GM10266 (cell line): Measurements from ENCODE around the gene OAT.

Experiments used
- DNase-seq: peaks from one replicate; pipeline ENCODE4 v3.0.0; 2012; ENCODE audit errors: extremely low spot score
- TF ChIP-seq, protein P1 (sequence below): IDR thresholded peaks from 2 replicates; pipeline ENCODE4 v1.5.1; 2012; ENCODE audit warnings: mild to moderate bottlenecking, low read depth; ENCODE audit not compliant: control insufficient read depth, insufficient read depth; ENCODE audit errors: missing control alignments

Gene OAT

DNA sequence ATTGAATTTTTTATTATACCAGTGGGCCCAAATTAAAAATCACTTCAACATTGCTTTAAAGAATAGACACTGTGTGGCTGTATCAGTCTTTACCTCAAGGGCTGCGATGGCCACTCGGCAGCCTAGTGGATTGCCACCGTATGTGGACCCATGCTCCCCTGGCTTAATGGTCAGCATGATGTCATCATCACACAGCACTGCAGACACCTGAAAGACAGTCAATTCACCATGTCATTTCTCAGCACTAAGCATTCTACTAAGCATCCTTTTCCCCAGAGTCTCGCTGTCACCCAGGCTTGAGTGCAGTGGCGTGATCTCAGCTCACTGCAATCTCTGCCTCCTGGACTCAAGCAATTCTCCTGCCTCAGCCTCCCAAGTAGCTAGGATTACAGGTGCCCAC, 17.1 kb downstream of the OAT start:
- TF ChIP-seq, protein P1, sequence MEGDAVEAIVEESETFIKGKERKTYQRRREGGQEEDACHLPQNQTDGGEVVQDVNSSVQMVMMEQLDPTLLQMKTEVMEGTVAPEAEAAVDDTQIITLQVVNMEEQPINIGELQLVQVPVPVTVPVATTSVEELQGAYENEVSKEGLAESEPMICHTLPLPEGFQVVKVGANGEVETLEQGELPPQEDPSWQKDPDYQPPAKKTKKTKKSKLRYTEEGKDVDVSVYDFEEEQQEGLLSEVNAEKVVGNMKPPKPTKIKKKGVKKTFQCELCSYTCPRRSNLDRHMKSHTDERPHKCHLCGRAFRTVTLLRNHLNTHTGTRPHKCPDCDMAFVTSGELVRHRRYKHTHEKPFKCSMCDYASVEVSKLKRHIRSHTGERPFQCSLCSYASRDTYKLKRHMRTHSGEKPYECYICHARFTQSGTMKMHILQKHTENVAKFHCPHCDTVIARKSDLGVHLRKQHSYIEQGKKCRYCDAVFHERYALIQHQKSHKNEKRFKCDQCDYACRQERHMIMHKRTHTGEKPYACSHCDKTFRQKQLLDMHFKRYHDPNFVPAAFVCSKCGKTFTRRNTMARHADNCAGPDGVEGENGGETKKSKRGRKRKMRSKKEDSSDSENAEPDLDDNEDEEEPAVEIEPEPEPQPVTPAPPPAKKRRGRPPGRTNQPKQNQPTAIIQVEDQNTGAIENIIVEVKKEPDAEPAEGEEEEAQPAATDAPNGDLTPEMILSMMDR, result no peak
- no peak for DNase-seq

DNA sequence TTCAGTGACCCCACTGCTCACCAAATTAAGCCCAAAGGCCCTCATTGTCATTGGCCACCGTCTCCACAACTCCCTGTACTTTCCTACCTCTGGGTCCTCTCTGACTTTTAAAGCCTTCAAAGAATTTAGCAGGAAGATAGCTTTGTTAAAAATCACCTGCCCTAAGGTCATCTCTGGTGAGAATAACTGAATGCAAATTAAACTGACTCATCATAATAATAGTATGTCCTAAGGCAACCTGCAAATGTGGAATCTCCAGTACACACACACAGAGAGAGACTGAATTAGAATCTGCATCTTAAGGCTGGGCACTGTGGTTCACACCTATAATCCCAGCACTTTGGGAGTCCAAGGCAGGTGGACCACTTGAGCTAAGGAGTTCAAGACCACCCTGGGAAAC, 24.1 kb downstream of the OAT start:
- TF ChIP-seq, protein P1, result no peak
- DNase-seq, result no peak

DNA sequence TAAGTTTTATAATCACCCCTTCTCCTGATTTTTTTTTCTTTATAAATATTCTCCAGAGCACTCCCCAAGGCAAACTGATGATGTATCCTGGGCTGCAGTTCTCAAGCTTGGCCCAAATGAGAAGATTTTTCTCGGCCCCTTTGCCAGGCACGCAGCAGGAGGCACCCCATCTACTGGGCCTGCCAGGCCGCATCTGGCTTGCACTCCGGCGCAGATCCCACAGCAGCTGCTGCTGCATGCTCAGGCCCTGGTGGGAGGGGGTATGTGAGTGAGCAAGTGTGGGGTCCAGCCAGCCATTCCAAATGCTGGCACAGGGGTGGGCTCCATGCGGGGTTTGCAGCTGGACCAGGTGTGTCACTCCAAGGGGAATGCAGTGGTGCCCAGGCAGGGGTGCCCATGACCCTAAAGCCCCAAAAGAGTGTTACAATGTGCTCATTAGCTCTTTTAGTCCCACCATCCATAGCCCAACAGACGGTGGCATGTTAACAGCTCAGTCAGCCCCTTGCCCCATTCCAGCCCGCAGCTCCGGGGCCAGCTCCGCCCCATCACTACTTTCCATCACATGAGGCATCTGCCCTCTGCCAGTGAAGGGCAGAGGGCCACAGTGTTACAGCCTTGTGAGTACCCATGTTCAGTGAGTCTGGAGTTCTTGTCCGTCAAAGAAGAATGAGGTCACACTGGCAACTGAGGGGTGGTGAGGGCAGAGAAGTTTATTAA, 25.9 kb downstream of the OAT start:
- DNase-seq, result no peak
- TF ChIP-seq, protein P1, result no peak

DNA sequence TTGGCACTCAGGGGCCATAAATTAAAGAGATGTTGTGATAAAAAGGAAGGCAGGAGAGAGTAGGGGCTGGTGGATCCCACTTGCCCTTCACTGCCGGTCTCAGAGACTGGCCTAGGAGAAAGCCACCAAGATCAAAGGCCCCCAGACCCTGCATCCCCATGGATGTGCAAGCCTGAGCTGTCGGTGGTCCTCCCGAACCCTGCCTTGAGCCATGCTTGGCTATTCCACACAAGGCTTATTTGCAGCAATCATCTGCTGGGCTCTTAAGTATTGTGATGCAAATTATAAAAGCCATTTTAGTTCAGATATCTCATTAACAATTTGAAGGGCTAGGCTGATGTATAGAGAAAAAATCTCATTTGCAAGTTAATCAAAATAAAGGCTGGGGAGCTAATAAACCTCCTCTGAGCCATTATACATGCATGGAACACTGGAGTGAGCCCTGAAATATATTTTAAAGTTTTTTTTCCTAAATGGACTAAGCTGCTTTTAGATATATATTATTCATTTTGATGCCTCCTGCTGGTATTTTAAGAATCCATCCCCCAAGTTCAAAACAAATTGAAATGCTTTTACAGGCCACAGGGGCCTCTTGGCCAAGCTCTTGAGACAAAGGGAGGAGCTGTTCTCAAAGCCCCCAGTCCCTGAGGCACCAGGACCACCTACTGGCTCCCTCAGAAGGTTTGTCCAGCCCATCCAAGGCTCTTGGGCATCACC, 28.1 kb downstream of the OAT start:
- TF ChIP-seq, protein P1, result no peak
- DNase-seq, result no peak

DNA sequence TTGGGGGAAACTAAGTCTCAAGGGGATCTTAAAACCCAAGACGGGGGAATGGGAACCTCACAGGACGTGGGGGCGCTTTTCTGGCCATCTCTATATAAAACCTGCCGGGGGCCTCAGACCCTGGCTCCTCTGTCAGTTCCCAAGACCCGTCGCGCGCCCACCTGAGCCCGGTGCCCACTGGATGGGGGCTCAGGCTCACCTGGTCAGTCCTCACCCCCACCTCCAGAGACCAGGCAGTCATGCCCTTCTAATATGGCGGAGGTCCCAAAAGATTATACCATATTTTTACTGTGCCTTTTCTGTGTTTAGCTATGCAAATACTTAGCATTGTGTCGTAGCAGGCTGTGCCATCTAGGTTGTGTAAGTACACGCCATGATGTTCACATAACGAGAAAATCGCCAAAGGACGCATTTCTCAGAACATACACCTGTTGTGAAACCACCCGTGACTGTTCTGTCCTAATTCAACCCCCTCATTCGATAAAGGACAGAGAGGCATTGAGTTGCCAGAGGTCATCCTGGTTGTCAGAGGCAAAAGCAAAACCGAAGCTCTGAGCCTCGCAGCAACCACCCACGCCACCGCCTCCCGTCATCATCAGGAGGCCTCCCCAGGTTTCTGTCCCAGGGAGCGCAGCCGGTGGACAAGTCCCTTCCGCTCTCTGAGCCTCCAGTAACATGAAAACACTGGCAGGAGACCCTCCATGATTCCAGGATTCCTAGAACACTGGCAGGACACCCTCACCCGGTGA, 28.9 kb downstream of the OAT start:
- TF ChIP-seq, protein P1, result no peak
- DNase-seq, result no peak

DNA sequence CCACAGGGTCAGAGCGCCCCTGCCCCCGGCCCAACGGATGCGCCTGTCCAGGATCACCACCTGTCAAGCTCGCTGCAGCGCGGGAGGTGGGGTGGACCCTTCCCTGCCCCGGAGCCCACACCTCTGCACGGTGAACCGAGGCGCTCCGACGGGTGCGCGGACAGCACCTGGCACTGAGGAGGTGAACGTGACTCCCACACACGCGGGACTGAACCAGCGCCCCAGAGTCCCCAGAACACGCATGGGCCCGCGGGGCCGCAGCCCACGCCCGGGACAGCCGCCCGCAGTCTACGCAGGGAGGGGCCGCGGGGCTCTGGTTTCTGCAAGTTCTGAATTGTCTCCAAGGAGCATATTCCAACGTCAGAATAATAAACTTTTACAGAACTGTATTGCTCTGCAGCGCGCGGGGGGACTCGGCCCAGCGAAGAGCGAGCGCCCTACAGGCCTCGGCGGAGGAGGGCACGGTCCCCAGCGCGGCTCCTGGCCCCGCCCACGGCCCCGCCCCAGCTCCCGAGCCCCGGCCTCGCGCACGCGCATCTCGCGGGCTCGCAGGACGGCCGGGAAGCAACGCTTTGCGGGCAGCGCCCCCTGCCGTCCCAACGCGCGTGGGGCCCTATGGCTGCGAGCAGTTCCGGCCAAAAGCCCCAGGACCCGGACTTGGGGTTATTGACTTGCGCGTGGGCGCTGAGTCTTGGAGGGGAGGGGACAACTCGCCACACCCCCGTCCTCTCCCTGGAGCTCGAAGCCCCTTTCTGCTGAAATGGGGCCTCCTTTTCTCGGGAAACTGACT, 29.7 kb downstream of the OAT start:
- TF ChIP-seq, protein P1, result peak; percentile 99
- DNase-seq, result peak; percentile 98

DNA sequence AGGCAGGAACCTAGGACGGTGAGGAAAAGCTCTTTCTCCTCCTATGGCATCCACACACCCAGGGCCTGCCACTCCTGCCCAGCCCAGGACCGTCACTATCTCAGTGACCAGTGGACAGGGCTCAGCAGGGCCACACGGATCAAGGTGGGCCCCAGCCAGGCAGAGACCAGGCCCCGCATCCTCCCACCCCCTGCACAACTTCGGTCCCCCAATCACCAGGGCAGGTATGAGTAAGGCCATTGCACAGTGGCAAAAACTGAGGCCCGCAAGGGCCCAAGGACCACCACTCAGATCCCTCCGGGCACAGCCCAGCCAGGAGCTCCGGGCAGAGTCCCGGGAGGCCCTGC, 30.3 kb downstream of the OAT start:
- no peak for DNase-seq
- TF ChIP-seq, protein P1, result no peak
